Colonic mucosa (tissue), 4 donors: Measurements from ENCODE around the gene WDR19. TPM values are rescaled to one million over a fixed set of nuclear protein-coding genes. Genes with fewer than 3 reads are reported as not detected.

Experiments used
- DNase-seq: peaks from one replicate; pipeline ENCODE4 v3.0.0-alpha.2; 2020
- H3K27ac ChIP-seq: fragments of 200-600 bp; one replicate; pipeline ENCODE4 v1.8.0; 2021
- H3K27me3 ChIP-seq: fragments of 200-600 bp; one replicate; pipeline ENCODE4 v1.8.0; 2021
- H3K36me3 ChIP-seq: fragments of 200-600 bp; one replicate; pipeline ENCODE4 v1.8.0; 2021
- H3K4me1 ChIP-seq: fragments of 200-600 bp; one replicate; pipeline ENCODE4 v1.8.0; 2021; ENCODE audit warnings: mild to moderate bottlenecking
- H3K4me3 ChIP-seq: fragments of 200-600 bp; one replicate; pipeline ENCODE4 v1.8.0; 2021
- H3K9ac ChIP-seq, 2 donors: one replicate each; pipeline ENCODE4 v1.7.0; 2013; ENCODE audit warnings: control low read depth in 2 of 2, low read depth in 2 of 2, low read length in 2 of 2
- H3K9me3 ChIP-seq: fragments of 200-600 bp; one replicate; pipeline ENCODE4 v1.8.0; 2021
- CTCF ChIP-seq: fragments of 200-600 bp; IDR thresholded peaks from one replicate; pipeline ENCODE4 v1.8.0; 2022; ENCODE audit warnings: antibody characterized with exemption, mild to moderate bottlenecking
- intact Hi-C: fragments of 100-400 bp; cut with DNase I; formaldehyde crosslinking; loops from one replicate; pipeline ENCODE4 v1.14.1; 2022
- total RNA-seq, 2 donors: library from RNA; stranded (reverse); fragmentation: NEBNext Ultra II Directional in 1 of 2; extraction: Animal tissue kit (Norgen Biotek cat#: 25700) in 1 of 2; gene quantifications; one replicate each; pipeline ENCODE4 v1.2.1, GENCODE V29; 2021
- donor health status: healthy.
- donor health status: DM: no; HTN: no; CAD: no.
- donor health status: DM: no; HTN: no; CAD: no.

The WDR19 gene
- total RNA-seq, 2 donors from 2014 or later = 8.1 to 11.7 TPM

DNA sequence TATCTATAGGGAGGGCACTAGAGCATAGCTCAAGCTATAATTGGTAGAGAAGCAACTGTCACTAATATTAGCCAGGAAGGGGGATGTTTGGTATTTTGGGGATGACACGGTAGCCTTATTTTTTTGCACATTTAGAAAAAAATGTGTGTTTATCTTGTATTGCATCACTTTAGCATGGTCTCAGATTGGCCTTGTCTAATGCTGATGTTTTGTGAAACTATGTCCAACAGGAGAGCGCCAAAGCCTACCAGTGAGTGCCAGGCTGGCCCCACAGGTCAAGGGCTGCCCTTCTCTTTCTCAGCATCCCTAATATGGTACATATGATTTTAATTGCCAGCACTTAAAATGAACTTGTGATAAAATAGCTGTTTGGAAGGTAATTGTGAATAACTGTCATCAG is 24.8 kb upstream of the WDR19 start:
- Histone ChIP-seq H3K36me3 (no peaks in the 10 kb centered on the region), H3K4me3 (no peak overlapping the region), H3K27ac (no peak overlapping the region), H3K4me1 (no peaks in the 10 kb centered on the region), H3K9me3 (no peaks in the 10 kb centered on the region), H3K9ac (no peak overlapping the region), H3K27me3 (no peaks in the 10 kb centered on the region)
- no peak for DNase-seq
- intact Hi-C loops = no loop called here
- no peak for TF ChIP-seq CTCF

DNA sequence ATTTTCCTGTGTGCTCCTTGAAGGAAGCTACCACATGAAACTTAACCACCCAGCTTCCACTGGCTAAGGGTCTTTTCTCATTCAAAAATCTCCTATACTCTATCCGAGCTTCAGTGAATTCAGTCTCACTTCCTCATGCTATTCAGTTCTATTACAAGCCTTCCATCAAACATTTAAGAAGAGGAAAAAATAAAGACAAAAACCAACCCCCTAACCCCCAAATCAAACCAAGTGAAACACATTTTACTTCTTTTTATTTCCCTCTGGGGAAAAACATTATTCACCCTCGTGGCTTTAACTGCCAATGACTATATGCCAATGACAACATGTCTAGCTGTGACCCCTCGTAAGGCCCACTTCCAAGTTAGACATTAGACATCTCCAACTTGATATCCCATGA is 16.2 kb upstream of the WDR19 start:
- H3K4me3 ChIP-seq = no peak overlapping the region
- no peaks in the 10 kb centered on the region for H3K9me3 ChIP-seq
- no peaks in the 10 kb centered on the region for H3K36me3 ChIP-seq
- H3K4me1 ChIP-seq = no peaks in the 10 kb centered on the region
- intact Hi-C loops = no loop called here
- H3K27ac ChIP-seq = no peak overlapping the region
- DNase-seq = no peak
- no peak for TF ChIP-seq CTCF
- no peaks in the 10 kb centered on the region for H3K27me3 ChIP-seq
- H3K9ac ChIP-seq = no peak overlapping the region

GRCh38 chr4:39166669-39167068 is 15.7 kb upstream of the WDR19 start:
- no peak overlapping the region for H3K9ac ChIP-seq
- no peak for TF ChIP-seq CTCF
- no peaks in the 10 kb centered on the region for H3K36me3 ChIP-seq
- H3K4me3 ChIP-seq = no peak overlapping the region
- no peaks in the 10 kb centered on the region for H3K27me3 ChIP-seq
- no peak for DNase-seq
- intact Hi-C loops = no loop called here
- no peaks in the 10 kb centered on the region for H3K9me3 ChIP-seq
- no peak overlapping the region for H3K27ac ChIP-seq
- no peaks in the 10 kb centered on the region for H3K4me1 ChIP-seq

- H3K27ac ChIP-seq = no peak overlapping the region
- no peak overlapping the region for H3K9ac ChIP-seq
- H3K9me3 ChIP-seq = no peaks in the 10 kb centered on the region
- TF ChIP-seq CTCF = no peak
- no peaks in the 10 kb centered on the region for H3K36me3 ChIP-seq
- H3K27me3 ChIP-seq = no peaks in the 10 kb centered on the region
- H3K4me3 ChIP-seq = no peak overlapping the region
- intact Hi-C loops = no loop called here
- no peaks in the 10 kb centered on the region for H3K4me1 ChIP-seq
- no peak for DNase-seq
These were observed 12.9 kb upstream of the WDR19 start for GRCh38 chr4:39169426-39169825.

DNA sequence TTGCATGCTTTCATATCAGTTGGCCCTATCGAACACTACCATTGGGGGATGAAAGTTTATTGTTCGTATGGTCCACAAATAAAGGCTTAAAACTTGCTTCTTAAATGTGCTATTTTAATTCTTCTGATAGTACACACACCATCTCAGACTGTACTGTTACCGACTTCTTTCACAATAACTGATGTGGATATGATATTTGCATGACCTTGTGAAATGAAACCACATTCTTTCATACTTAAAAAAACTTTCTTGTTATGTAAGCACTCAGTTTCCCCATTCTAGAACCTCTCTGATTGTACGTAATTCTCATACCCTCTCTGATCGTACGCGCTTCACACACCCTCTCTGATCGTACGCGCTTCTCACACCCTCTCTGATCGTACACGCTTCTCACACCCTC is 12.0 kb upstream of the WDR19 start:
- Histone ChIP-seq H3K4me1 (no peaks in the 10 kb centered on the region), H3K27me3 (no peaks in the 10 kb centered on the region), H3K9ac (no peak overlapping the region), H3K27ac (no peak overlapping the region), H3K9me3 (no peaks in the 10 kb centered on the region), H3K36me3 (no peaks in the 10 kb centered on the region), H3K4me3 (no peak overlapping the region)
- no peak for TF ChIP-seq CTCF
- intact Hi-C loops = no loop called here
- DNase-seq = no peak

DNA sequence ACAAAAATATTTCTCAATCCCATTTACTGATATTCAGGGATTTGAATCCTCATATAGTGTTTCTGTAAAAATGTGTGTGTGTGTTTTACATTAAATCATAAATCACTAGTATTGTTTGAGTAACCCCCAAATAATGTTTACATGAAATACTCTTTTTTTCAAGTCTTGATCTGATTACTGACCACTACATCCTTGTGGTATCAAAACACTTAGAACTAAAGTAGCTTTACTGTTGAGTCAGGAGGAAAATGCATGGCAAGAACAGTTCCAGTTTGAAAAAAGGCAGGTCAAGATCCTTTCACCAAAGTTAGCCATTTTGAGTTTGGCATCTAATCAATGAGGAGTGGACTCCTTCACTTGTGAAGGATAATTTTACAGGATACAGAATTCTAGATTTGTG is 3.6 kb upstream of the WDR19 start:
- Histone ChIP-seq H3K9me3 (no peaks in the 10 kb centered on the region), H3K36me3 (no peaks in the 10 kb centered on the region), H3K4me3 (no peak overlapping the region), H3K9ac (no peak overlapping the region), H3K4me1 (peaks cover 4% of the 10 kb centered on the region), H3K27ac (no peak overlapping the region), H3K27me3 (no peaks in the 10 kb centered on the region)
- TF ChIP-seq CTCF = no peak
- DNase-seq = no peak
- intact Hi-C loops = no loop called here
